ENCODE results near the gene GAS2L2.

- no peak for TF ChIP-seq POLR2A (IDR thresholded peaks at IDR 0.05; ENCODE audit: low read length)
- TF ChIP-seq GATA1 (IDR thresholded peaks at IDR 0.05; ENCODE audit: low read depth, low read length) = no peak
These were observed 568 bp downstream of the GAS2L2 start for GRCh38 chr17:35752471-35752870.
